ENCODE data around the gene THEM4. TPM values are rescaled to one million over a fixed set of nuclear protein-coding genes. Genes with fewer than 3 reads are reported as not detected.

The THEM4 gene
- total RNA-seq, 1 experiment from 2014 or later: 10.9 TPM

DNA sequence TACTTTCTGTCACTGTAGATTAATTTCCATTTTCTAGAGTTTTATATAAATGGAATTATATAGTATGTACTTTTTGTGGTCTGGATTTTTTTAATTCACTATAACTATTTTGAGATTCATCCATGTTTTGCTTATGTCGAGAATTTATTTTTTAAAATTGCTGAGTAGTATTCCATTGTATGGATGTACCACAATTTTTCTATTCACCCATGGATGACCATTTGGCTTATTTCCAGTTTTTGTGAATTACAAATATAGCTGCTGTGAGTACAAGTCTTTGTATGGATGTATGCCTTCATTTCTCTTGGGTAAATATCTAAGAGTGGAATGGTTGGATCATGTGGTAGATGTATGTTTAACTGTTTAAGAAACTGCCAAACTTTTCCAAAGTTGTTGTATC lies 3.7 kb upstream of the THEM4 start:
- peaks cover 15% of the 10 kb centered on the region for H3K9me3 Mint-ChIP-seq
- no peak overlapping the region for H3K27ac Mint-ChIP-seq
- peaks cover 11% of the 10 kb centered on the region for H3K36me3 Mint-ChIP-seq
- H3K27me3 Mint-ChIP-seq (ENCODE audit: low read depth): no peaks in the 10 kb centered on the region; the same call in 1 of the 2 replicates
- ChIA-PET POLR2A (no interaction called here), CTCF (interaction anchor here (0.6 kb wide), 1 partner anchor 88 kb away, joined by 3 read pairs; no protein-coding TSS in a partner anchor)
- DNase-seq (ENCODE audit: low spot score) (no peak), ATAC-seq (no peak)
- TF ChIP-seq CREM (CRISPR knock-in tag; IDR thresholded peaks at IDR 0.05) (no peak), ESRRA (CRISPR knock-in tag; IDR thresholded peaks at IDR 0.05; ENCODE audit: borderline replicate concordance) (no peak), SP1 (CRISPR knock-in tag; conservative IDR thresholded peaks at IDR 0.05) (no peak), SMAD3 (CRISPR knock-in tag; IDR thresholded peaks at IDR 0.05; ENCODE audit: borderline replicate concordance) (no peak), HMGA2 (CRISPR knock-in tag; IDR thresholded peaks at IDR 0.05) (no peak), ZNF423 (CRISPR knock-in tag; IDR thresholded peaks at IDR 0.05) (no peak), NFATC4 (CRISPR knock-in tag; IDR thresholded peaks at IDR 0.05) (no peak)
- TF ChIP-seq, protein P1, sequence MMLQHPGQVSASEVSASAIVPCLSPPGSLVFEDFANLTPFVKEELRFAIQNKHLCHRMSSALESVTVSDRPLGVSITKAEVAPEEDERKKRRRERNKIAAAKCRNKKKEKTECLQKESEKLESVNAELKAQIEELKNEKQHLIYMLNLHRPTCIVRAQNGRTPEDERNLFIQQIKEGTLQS (CRISPR knock-in tag; conservative IDR thresholded peaks at IDR 0.05): no peak
- TF ChIP-seq, protein P2, sequence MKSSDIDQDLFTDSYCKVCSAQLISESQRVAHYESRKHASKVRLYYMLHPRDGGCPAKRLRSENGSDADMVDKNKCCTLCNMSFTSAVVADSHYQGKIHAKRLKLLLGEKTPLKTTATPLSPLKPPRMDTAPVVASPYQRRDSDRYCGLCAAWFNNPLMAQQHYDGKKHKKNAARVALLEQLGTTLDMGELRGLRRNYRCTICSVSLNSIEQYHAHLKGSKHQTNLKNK (CRISPR knock-in tag; IDR thresholded peaks at IDR 0.05): no peak
- H3K4me3 Mint-ChIP-seq: no peak overlapping the region
- peaks cover 12% of the 10 kb centered on the region for H3K4me1 Mint-ChIP-seq

DNA sequence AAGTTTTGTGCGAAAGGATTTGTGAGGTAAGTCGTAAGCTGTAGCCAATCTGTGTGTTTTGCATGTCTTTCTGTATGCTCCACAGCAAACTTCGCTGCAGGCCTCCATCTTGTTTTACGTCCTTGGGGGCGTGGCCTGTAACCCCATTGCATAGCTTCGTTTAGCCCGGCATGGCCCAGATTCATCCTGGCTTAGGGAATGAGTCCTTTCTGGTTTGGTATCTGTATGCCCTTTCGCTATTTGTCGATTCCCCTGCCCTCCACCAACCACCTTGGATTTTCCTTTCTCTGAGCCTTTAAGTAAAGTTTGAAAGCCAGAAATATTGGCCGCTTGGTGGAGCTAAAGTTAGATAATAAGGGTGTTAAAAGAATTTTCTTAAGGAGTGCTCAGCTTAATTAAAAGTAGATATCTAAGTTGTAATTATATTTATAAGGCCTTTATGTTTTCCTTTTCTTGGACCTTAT lies 1.1 kb downstream of the THEM4 start:
- TF ChIP-seq, protein P3, sequence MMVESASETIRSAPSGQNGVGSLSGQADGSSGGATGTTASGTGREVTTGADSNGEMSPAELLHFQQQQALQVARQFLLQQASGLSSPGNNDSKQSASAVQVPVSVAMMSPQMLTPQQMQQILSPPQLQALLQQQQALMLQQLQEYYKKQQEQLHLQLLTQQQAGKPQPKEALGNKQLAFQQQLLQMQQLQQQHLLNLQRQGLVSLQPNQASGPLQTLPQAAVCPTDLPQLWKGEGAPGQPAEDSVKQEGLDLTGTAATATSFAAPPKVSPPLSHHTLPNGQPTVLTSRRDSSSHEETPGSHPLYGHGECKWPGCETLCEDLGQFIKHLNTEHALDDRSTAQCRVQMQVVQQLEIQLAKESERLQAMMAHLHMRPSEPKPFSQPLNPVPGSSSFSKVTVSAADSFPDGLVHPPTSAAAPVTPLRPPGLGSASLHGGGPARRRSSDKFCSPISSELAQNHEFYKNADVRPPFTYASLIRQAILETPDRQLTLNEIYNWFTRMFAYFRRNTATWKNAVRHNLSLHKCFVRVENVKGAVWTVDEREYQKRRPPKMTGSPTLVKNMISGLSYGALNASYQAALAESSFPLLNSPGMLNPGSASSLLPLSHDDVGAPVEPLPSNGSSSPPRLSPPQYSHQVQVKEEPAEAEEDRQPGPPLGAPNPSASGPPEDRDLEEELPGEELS (CRISPR knock-in tag; IDR thresholded peaks at IDR 0.05): 0 out of 2 replicates have a peak, but pooled peaks have one; percentile 36
- no peak for TF ChIP-seq CREM (CRISPR knock-in tag; IDR thresholded peaks at IDR 0.05)
- peak overlapping the region; percentile 67 for H3K4me3 Mint-ChIP-seq
- POLR2A ChIA-PET: no interaction called here
- peaks cover 51% of the 10 kb centered on the region for H3K36me3 Mint-ChIP-seq
- peak; percentile 21 for DNase-seq (ENCODE audit: low spot score)
- H3K27me3 Mint-ChIP-seq (ENCODE audit: low read depth): peaks cover 7% of the 10 kb centered on the region
- peaks cover 50% of the 10 kb centered on the region for H3K9me3 Mint-ChIP-seq
- ATAC-seq: no peak
- no peak overlapping the region; the same call in 1 of the 2 replicates for H3K27ac Mint-ChIP-seq
- CTCF ChIA-PET: interaction anchor here (0.8 to 3.3 kb wide), 12 partner anchors 9 to 199 kb away, joined by 3 to 26 read pairs (median 6); partner anchors contain the start of genes S100A10 and S100A11
- H3K4me1 Mint-ChIP-seq: peaks cover 12% of the 10 kb centered on the region

DNA sequence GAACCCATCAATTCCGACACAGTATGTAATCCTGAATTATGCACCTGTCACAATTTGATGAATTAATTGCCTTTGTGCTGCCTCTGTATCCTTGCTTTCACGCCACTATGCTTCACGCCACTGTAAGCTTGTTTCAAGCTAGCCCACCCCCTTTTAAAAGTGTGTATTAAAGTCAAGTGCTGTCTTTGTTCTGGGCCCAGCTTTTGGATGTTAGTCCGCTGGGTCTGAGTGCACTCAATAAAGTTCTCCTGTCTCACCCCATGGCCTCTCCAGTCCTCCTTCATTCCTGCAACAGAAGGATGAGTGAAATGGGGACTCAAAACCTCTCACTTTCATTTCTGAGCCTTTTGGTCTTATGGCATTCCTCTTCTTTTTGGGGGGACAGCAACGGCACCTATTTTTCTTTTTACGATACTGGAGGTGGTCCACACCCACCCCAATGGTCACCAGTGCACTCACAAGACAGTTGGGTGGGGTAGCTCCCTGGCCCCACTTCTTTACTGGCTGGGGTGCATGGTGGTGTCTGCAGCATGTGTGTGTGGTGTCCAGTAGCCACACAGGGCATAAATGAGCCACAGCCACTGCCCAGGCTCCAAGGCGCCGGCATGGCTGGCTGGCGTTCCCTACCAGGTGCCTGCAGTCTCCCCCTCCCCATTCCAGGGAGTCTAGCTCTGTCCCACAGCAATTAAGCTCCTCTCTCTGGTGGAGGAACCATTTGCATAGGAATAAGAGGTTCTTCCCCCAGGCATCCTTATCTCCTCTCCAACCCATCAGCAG lies 1.8 kb downstream of the THEM4 start:
- Mint-ChIP-seq H3K27ac (no peak overlapping the region), H3K36me3 (peaks cover 50% of the 10 kb centered on the region), H3K4me3 (no peak overlapping the region), H3K4me1 (peaks cover 12% of the 10 kb centered on the region), H3K9me3 (peaks cover 47% of the 10 kb centered on the region), H3K27me3 (ENCODE audit: low read depth) (peaks cover 7% of the 10 kb centered on the region)
- CTCF ChIA-PET: interaction anchor here (1.4 to 3.3 kb wide), 7 partner anchors 9 to 128 kb away, joined by 4 to 26 read pairs (median 9); partner anchors contain the start of genes S100A10 and S100A11
- ATAC-seq (no peak), DNase-seq (ENCODE audit: low spot score) (no peak)
- POLR2A ChIA-PET: no interaction called here
- TF ChIP-seq, protein P4, sequence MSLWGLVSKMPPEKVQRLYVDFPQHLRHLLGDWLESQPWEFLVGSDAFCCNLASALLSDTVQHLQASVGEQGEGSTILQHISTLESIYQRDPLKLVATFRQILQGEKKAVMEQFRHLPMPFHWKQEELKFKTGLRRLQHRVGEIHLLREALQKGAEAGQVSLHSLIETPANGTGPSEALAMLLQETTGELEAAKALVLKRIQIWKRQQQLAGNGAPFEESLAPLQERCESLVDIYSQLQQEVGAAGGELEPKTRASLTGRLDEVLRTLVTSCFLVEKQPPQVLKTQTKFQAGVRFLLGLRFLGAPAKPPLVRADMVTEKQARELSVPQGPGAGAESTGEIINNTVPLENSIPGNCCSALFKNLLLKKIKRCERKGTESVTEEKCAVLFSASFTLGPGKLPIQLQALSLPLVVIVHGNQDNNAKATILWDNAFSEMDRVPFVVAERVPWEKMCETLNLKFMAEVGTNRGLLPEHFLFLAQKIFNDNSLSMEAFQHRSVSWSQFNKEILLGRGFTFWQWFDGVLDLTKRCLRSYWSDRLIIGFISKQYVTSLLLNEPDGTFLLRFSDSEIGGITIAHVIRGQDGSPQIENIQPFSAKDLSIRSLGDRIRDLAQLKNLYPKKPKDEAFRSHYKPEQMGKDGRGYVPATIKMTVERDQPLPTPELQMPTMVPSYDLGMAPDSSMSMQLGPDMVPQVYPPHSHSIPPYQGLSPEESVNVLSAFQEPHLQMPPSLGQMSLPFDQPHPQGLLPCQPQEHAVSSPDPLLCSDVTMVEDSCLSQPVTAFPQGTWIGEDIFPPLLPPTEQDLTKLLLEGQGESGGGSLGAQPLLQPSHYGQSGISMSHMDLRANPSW (CRISPR knock-in tag; conservative IDR thresholded peaks at IDR 0.05; ENCODE audit: low read depth): no peak
- TF ChIP-seq, protein P5, sequence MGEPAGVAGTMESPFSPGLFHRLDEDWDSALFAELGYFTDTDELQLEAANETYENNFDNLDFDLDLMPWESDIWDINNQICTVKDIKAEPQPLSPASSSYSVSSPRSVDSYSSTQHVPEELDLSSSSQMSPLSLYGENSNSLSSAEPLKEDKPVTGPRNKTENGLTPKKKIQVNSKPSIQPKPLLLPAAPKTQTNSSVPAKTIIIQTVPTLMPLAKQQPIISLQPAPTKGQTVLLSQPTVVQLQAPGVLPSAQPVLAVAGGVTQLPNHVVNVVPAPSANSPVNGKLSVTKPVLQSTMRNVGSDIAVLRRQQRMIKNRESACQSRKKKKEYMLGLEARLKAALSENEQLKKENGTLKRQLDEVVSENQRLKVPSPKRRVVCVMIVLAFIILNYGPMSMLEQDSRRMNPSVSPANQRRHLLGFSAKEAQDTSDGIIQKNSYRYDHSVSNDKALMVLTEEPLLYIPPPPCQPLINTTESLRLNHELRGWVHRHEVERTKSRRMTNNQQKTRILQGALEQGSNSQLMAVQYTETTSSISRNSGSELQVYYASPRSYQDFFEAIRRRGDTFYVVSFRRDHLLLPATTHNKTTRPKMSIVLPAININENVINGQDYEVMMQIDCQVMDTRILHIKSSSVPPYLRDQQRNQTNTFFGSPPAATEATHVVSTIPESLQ (CRISPR knock-in tag; IDR thresholded peaks at IDR 0.05): no peak
- TF ChIP-seq GTF2I (CRISPR knock-in tag; conservative IDR thresholded peaks at IDR 0.05) (no peak), TEAD1 (CRISPR knock-in tag; IDR thresholded peaks at IDR 0.05) (no peak), ZBTB21 (CRISPR knock-in tag; IDR thresholded peaks at IDR 0.05; ENCODE audit: borderline replicate concordance) (no peak), ZNF423 (CRISPR knock-in tag; IDR thresholded peaks at IDR 0.05) (no peak), NFYB (CRISPR knock-in tag; conservative IDR thresholded peaks at IDR 0.05; ENCODE audit: low read depth) (no peak), SOX15 (CRISPR knock-in tag; IDR thresholded peaks at IDR 0.05) (no peak), FOXK1 (CRISPR knock-in tag; IDR thresholded peaks at IDR 0.05) (no peak), ZNF121 (CRISPR knock-in tag; IDR thresholded peaks at IDR 0.05) (no peak), NFATC4 (CRISPR knock-in tag; IDR thresholded peaks at IDR 0.05) (no peak), TEAD4 (CRISPR knock-in tag; IDR thresholded peaks at IDR 0.05) (no peak), ZNF396 (CRISPR knock-in tag; IDR thresholded peaks at IDR 0.05; ENCODE audit: borderline replicate concordance) (no peak), ZNF671 (CRISPR knock-in tag; IDR thresholded peaks at IDR 0.05) (no peak), SMAD4 (CRISPR knock-in tag; IDR thresholded peaks at IDR 0.05) (no peak)
- TF ChIP-seq, protein P6, sequence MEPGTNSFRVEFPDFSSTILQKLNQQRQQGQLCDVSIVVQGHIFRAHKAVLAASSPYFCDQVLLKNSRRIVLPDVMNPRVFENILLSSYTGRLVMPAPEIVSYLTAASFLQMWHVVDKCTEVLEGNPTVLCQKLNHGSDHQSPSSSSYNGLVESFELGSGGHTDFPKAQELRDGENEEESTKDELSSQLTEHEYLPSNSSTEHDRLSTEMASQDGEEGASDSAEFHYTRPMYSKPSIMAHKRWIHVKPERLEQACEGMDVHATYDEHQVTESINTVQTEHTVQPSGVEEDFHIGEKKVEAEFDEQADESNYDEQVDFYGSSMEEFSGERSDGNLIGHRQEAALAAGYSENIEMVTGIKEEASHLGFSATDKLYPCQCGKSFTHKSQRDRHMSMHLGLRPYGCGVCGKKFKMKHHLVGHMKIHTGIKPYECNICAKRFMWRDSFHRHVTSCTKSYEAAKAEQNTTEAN (CRISPR knock-in tag; IDR thresholded peaks at IDR 0.05): no peak

Data from WTC11 (cell line).